H9 (cell line): ENCODE results near the gene TMEM39A. TPM values are rescaled to one million over a fixed set of nuclear protein-coding genes. Genes with fewer than 3 reads are reported as not detected.

Experiments
- DNase-seq: peaks from one replicate; pipeline ENCODE4 v3.0.0-alpha.2; 2017
- H2AFZ ChIP-seq: one replicate; pipeline ENCODE4 v1.6.1; 2013; ENCODE audit warnings: mild to moderate bottlenecking, low read length, control low read depth, moderate library complexity
- H2AK5ac ChIP-seq: 2 replicates; pipeline ENCODE4 v1.6.1; 2013; ENCODE audit warnings: low read length, control low read depth, mixed read lengths; ENCODE audit not compliant: insufficient read length
- H2BK120ac ChIP-seq: one replicate; pipeline ENCODE4 v1.6.1; 2013; ENCODE audit warnings: low read depth, mild to moderate bottlenecking, low read length, control low read depth, inconsistent platforms; ENCODE audit not compliant: poor library complexity, severe bottlenecking
- H2BK12ac ChIP-seq: 2 replicates; pipeline ENCODE4 v1.6.1; 2013; ENCODE audit warnings: low read length, control low read depth, mixed read lengths, low read depth; ENCODE audit not compliant: insufficient read length
- H2BK15ac ChIP-seq: 2 replicates; pipeline ENCODE4 v1.6.1; 2013; ENCODE audit warnings: low read depth, low read length, control low read depth
- H2BK20ac ChIP-seq: one replicate; pipeline ENCODE4 v1.6.1; 2013; ENCODE audit warnings: low read depth, mild to moderate bottlenecking, low read length, control low read depth, inconsistent platforms; ENCODE audit not compliant: poor library complexity, severe bottlenecking
- H2BK5ac ChIP-seq: 2 replicates; pipeline ENCODE4 v1.6.1; 2013; ENCODE audit warnings: low read length, control low read depth, mixed read lengths; ENCODE audit not compliant: insufficient read length
- H3K14ac ChIP-seq: 2 replicates; pipeline ENCODE4 v1.6.1; 2013; ENCODE audit warnings: low read length, control low read depth; ENCODE audit not compliant: insufficient read depth
- H3K18ac ChIP-seq: 2 replicates; pipeline ENCODE4 v1.6.1; 2013; ENCODE audit warnings: low read depth, mild to moderate bottlenecking, mixed read lengths, low read length, control low read depth; ENCODE audit not compliant: insufficient read length
- H3K23ac ChIP-seq: 2 replicates; pipeline ENCODE4 v1.6.1; 2013; ENCODE audit warnings: low read length, control low read depth, mixed read lengths, low read depth; ENCODE audit not compliant: insufficient read length
- H3K23me2 ChIP-seq: 2 replicates; pipeline ENCODE4 v1.6.1; 2013; ENCODE audit warnings: low read depth, mild to moderate bottlenecking, mixed read lengths, low read length, control low read depth; ENCODE audit not compliant: insufficient read length, poor library complexity, severe bottlenecking
- H3K27ac ChIP-seq: 2 replicates; pipeline ENCODE4 v1.5.1; 2013; ENCODE audit warnings: low read length, control low read depth, mixed read lengths, low read depth; ENCODE audit not compliant: insufficient read length
- H3K27me3 ChIP-seq: 2 replicates; pipeline ENCODE4 v1.6.1; 2013; ENCODE audit warnings: low read length, control low read depth, inconsistent platforms; ENCODE audit not compliant: insufficient read depth
- H3K4ac ChIP-seq: 2 replicates; pipeline ENCODE4 v1.6.1; 2013; ENCODE audit warnings: low read depth, mild to moderate bottlenecking, control low read depth, inconsistent platforms, low read length, moderate library complexity
- H3K4me1 ChIP-seq: 2 replicates; pipeline ENCODE4 v1.6.1; 2013; ENCODE audit warnings: low read length, control low read depth, inconsistent platforms; ENCODE audit not compliant: insufficient read depth
- H3K4me2 ChIP-seq: 2 replicates; pipeline ENCODE4 v1.6.1; 2013; ENCODE audit warnings: low read length, control low read depth, mixed read lengths; ENCODE audit not compliant: insufficient read length, insufficient read depth
- H3K56ac ChIP-seq: 2 replicates; pipeline ENCODE4 v1.6.1; 2013; ENCODE audit warnings: low read depth, mild to moderate bottlenecking, mixed read lengths, low read length, control low read depth; ENCODE audit not compliant: insufficient read length
- H3K79me1 ChIP-seq: 2 replicates; pipeline ENCODE4 v1.6.1; 2013; ENCODE audit warnings: low read depth, mild to moderate bottlenecking, moderate library complexity, low read length, control low read depth, inconsistent platforms; ENCODE audit not compliant: insufficient read depth, poor library complexity, severe bottlenecking
- H3K79me2 ChIP-seq: 2 replicates; pipeline ENCODE4 v1.6.1; 2013; ENCODE audit warnings: low read length, control low read depth, inconsistent platforms; ENCODE audit not compliant: insufficient read depth
- H3K9ac ChIP-seq: 2 replicates; pipeline ENCODE4 v1.6.1; 2013; ENCODE audit warnings: low read length, control low read depth, mixed read lengths; ENCODE audit not compliant: insufficient read length; ENCODE audit errors: extremely low read depth
- H3K9me3 ChIP-seq: one replicate; pipeline ENCODE4 v1.6.1; 2013; ENCODE audit warnings: low read depth, low read length, inconsistent platforms; ENCODE audit not compliant: control insufficient read depth
- H3T11ph ChIP-seq: one replicate; pipeline ENCODE4 v1.6.1; 2013; ENCODE audit warnings: mild to moderate bottlenecking, low read length, control low read depth, inconsistent platforms
- H4K20me1 ChIP-seq: one replicate; pipeline ENCODE4 v1.6.1; 2013; ENCODE audit not compliant: control insufficient read depth, insufficient read length, insufficient read depth
- H4K5ac ChIP-seq: 2 replicates; pipeline ENCODE4 v1.6.1; 2013; ENCODE audit warnings: low read depth, mild to moderate bottlenecking, mixed read lengths, low read length, control low read depth; ENCODE audit not compliant: insufficient read length
- H4K8ac ChIP-seq: replicated peaks from 2 replicates; pipeline ENCODE4 v1.6.1; 2013; ENCODE audit warnings: low read length, control low read depth, mixed read lengths, low read depth; ENCODE audit not compliant: insufficient read length
- H4K91ac ChIP-seq: 2 replicates; pipeline ENCODE4 v1.6.1; 2013; ENCODE audit warnings: low read depth, mild to moderate bottlenecking, moderate library complexity, mixed read lengths, low read length, control low read depth; ENCODE audit not compliant: insufficient read length
- H3K27ac Mint-ChIP-seq, 3 experiments: 2 replicates in 2 of 3; 3 replicates in 1 of 3; pipeline ENCODE4 v1.8.0; 2020 to 2021; ENCODE audit warnings: mixed read lengths in 3 of 3, mild to moderate bottlenecking in 1 of 3, moderate library complexity in 1 of 3
- H3K27me3 Mint-ChIP-seq: 2 replicates; pipeline ENCODE4 v1.8.0; 2021; ENCODE audit warnings: low read depth, mild to moderate bottlenecking, moderate library complexity, mixed read lengths
- H3K36me3 Mint-ChIP-seq, 3 experiments: 2 replicates in 2 of 3; 3 replicates in 1 of 3; pipeline ENCODE4 v1.8.0; 2020 to 2021; ENCODE audit warnings: low read depth in 3 of 3, mixed read lengths in 3 of 3; ENCODE audit not compliant: insufficient read depth in 1 of 3
- H3K4me1 Mint-ChIP-seq, 2 experiments: 2 replicates each; pipeline ENCODE4 v1.8.0; 2020; ENCODE audit warnings: mixed read lengths in 2 of 2
- H3K4me3 Mint-ChIP-seq, 2 experiments: 2 replicates in 1 of 2; 3 replicates in 1 of 2; pipeline ENCODE4 v1.8.0; 2020 to 2021; ENCODE audit warnings: mild to moderate bottlenecking in 2 of 2, mixed read lengths in 2 of 2, moderate library complexity in 1 of 2
- H3K9me3 Mint-ChIP-seq, 2 experiments: 2 replicates in 1 of 2; 3 replicates in 1 of 2; pipeline ENCODE4 v1.8.0; 2020; ENCODE audit warnings: mild to moderate bottlenecking in 2 of 2, mixed read lengths in 2 of 2, moderate library complexity in 1 of 2
- CTCF ChIP-seq: fragments of 200-600 bp; sonication (generic); conservative IDR thresholded peaks from 3 replicates; pipeline ENCODE4 v1.8.0; 2021; ENCODE audit warnings: antibody characterized with exemption, mild to moderate bottlenecking
- WGBS: extraction: QIAGEN DNeasy Blood & Tissue Kit; methylation state at CpG from one replicate; pipeline ENCODE4 v1.1.7; 2013; ENCODE audit warnings: missing lambda C conversion rate, low lambda C conversion rate, mixed read lengths; ENCODE audit not compliant: insufficient read length; ENCODE audit errors: extremely low coverage; 5-methylcytosine and 5-hydroxymethylcytosine counted together
- total RNA-seq: library from RNA; stranded (reverse); gene quantifications from 2 replicates; pipeline ENCODE4 v1.2.1, GENCODE V29; 2021

Gene TMEM39A
- total RNA-seq, 1 experiment from 2014 or later: 45.0 TPM

GRCh38 chr3:119470866-119471265 is 7.5 kb upstream of the TMEM39A start:
- H3K36me3 Mint-ChIP-seq: peaks cover 2 to 22% (median 19%) of the 10 kb centered on the region in 3 experiments
- no peaks in the 10 kb centered on the region for H4K20me1 ChIP-seq
- H3K27ac ChIP-seq: no peak overlapping the region
- no peaks in the 10 kb centered on the region for H3K27me3 Mint-ChIP-seq
- no peak overlapping the region for H4K8ac ChIP-seq
- peaks cover 17 to 19% of the 10 kb centered on the region in 2 experiments for H3K4me1 Mint-ChIP-seq
- H2BK15ac ChIP-seq: no peak overlapping the region
- H4K5ac ChIP-seq: no peak overlapping the region
- no peaks in the 10 kb centered on the region; a peak in 1 of 5 replicates for H3K9me3 Mint-ChIP-seq
- H3K9ac ChIP-seq: no peak overlapping the region
- no peak overlapping the region for H3K4ac ChIP-seq
- no peak overlapping the region for H3T11ph ChIP-seq
- H3K23ac ChIP-seq: no peak overlapping the region
- H3K23me2 ChIP-seq: no peaks in the 10 kb centered on the region
- peaks cover 5% of the 10 kb centered on the region for H3K79me1 ChIP-seq
- no peak overlapping the region for H3K4me2 ChIP-seq
- TF ChIP-seq CTCF: no peak
- no CpG with 5 or more reads among the region's 6 CpGs for WGBS
- H2AFZ ChIP-seq: no peak overlapping the region
- no peak overlapping the region for H3K14ac ChIP-seq
- no peak overlapping the region for H2BK5ac ChIP-seq
- H2AK5ac ChIP-seq: no peak overlapping the region
- H3K79me2 ChIP-seq: no peaks in the 10 kb centered on the region
- peak overlapping the region in 1 of 2 experiments; percentile 1; a peak in 1 of 5 replicates for H3K4me3 Mint-ChIP-seq
- no peak overlapping the region for H2BK120ac ChIP-seq
- no peak overlapping the region for H2BK20ac ChIP-seq
- no peak overlapping the region for H2BK12ac ChIP-seq
- no peak overlapping the region for H3K27ac Mint-ChIP-seq
- DNase-seq: no peak
- H4K91ac ChIP-seq: no peak overlapping the region
- no peaks in the 10 kb centered on the region for H3K9me3 ChIP-seq
- no peak overlapping the region for H3K18ac ChIP-seq
- H3K4me1 ChIP-seq: peaks cover 3% of the 10 kb centered on the region; the same call in 1 of the 2 replicates
- H3K56ac ChIP-seq: no peak overlapping the region
- H3K27me3 ChIP-seq: no peaks in the 10 kb centered on the region
